Kidney epithelial cell (primary cell): Measurements from ENCODE around the gene SMARCD3. TPM values are rescaled to one million over a fixed set of nuclear protein-coding genes. Genes with fewer than 3 reads are reported as not detected.

Experiments used
- DNase-seq: peaks from one replicate; pipeline ENCODE4 v3.0.0-alpha.2; 2010; ENCODE audit warnings: low read depth
- H3K27me3 ChIP-seq: 2 replicates; pipeline ENCODE4 v1.6.0; 2011; ENCODE audit warnings: low read length; ENCODE audit not compliant: control insufficient read depth, insufficient read depth
- H3K36me3 ChIP-seq: 2 replicates; pipeline ENCODE4 v1.5.1; 2011; ENCODE audit warnings: low read length; ENCODE audit not compliant: control insufficient read depth, insufficient read depth
- H3K4me3 ChIP-seq: 2 replicates; pipeline ENCODE4 v1.5.1; 2011; ENCODE audit warnings: low read depth, mild to moderate bottlenecking, control low read depth, low read length
- CTCF ChIP-seq: IDR thresholded peaks from 2 replicates; pipeline ENCODE4 v1.5.1; 2011; ENCODE audit warnings: mild to moderate bottlenecking, moderate library complexity, low read length, control low read depth, inconsistent platforms; ENCODE audit not compliant: insufficient read depth, poor library complexity, severe bottlenecking
- total RNA-seq: library from RNA; depleted of rRNA; stranded (reverse); fragments of >200 nt; gene quantifications from 2 replicates; pipeline ENCODE4 v1.2.3, GENCODE V29; 2015

Gene SMARCD3
- total RNA-seq, 1 donor from 2014 or later, result 28.7 TPM

- Histone ChIP-seq H3K36me3 (no peaks in the 10 kb centered on the region), H3K4me3 (no peak within 1 kb of the TSS), H3K27me3 (peaks cover 6% of the 10 kb centered on the region)
- DNase-seq, result no peak
- no peak for TF ChIP-seq CTCF
Measured at GRCh38 chr7:151210087-151210854, 38.2 kb downstream of the SMARCD3 start, which contains the start of gene H2BK1. TSS of gene H2BK1 (minus strand) at chr7:151210488. CDS start at chr7:151210318, 170 bp downstream.

- Histone ChIP-seq H3K27me3 (peaks cover 13% of the 10 kb centered on the region), H3K36me3 (no peaks in the 10 kb centered on the region), H3K4me3 (no peak overlapping the region)
- no peak for TF ChIP-seq CTCF
- DNase-seq, result no peak
Measured at GRCh38 chr7:151209588-151209987, 38.9 kb downstream of the SMARCD3 start.

GRCh38 chr7:151208253-151208862 lies 40.1 kb downstream of the SMARCD3 start:
- Histone ChIP-seq H3K27me3 (peaks cover 19% of the 10 kb centered on the region), H3K4me3 (no peak overlapping the region), H3K36me3 (no peaks in the 10 kb centered on the region)
- DNase-seq, result no peak
- TF ChIP-seq CTCF, result no peak

- no peak for TF ChIP-seq CTCF
Measured at GRCh38 chr7:151207804-151208203, 40.7 kb downstream of the SMARCD3 start.

GRCh38 chr7:151207315-151207714 lies 41.2 kb downstream of the SMARCD3 start:
- DNase-seq, result no peak
- Histone ChIP-seq H3K36me3 (no peaks in the 10 kb centered on the region), H3K4me3 (no peak overlapping the region), H3K27me3 (peaks cover 21% of the 10 kb centered on the region)
- no peak for TF ChIP-seq CTCF

More at GRCh38 chr7:151207804-151208203, 40.7 kb downstream of the SMARCD3 start:
- DNase-seq, result no peak
- Histone ChIP-seq H3K36me3 (no peaks in the 10 kb centered on the region), H3K27me3 (peaks cover 19% of the 10 kb centered on the region), H3K4me3 (no peak overlapping the region)

GRCh38 chr7:151206914-151207313 lies 41.6 kb downstream of the SMARCD3 start:
- Histone ChIP-seq H3K27me3 (peaks cover 21% of the 10 kb centered on the region), H3K36me3 (no peaks in the 10 kb centered on the region), H3K4me3 (no peak overlapping the region)
- TF ChIP-seq CTCF, result no peak
- no peak for DNase-seq
